Lung (tissue), 12 donors: ENCODE data around the gene SMCO3. TPM values are rescaled to one million over a fixed set of nuclear protein-coding genes. Genes with fewer than 3 reads are reported as not detected.

Experiments used
- ATAC-seq: fragments of 200-7000 bp; cut with Tn5 transposase; one replicate; pipeline ENCODE4 v1.9.1; 2020; ENCODE audit warnings: moderate number of reproducible peaks; ENCODE audit not compliant: insufficient read depth, low FRiP score
- DNase-seq, 3 donors: peaks; one replicate each; pipeline ENCODE4 v3.0.0-alpha.2; 2013 to 2017
- H3K27ac ChIP-seq, 2 donors: one replicate each; pipeline ENCODE4 v1.5.1; 2013; ENCODE audit warnings: mild to moderate bottlenecking in 2 of 2, moderate library complexity in 2 of 2, control low read depth in 1 of 2, inconsistent platforms in 1 of 2, low read depth in 1 of 2, low read length in 1 of 2
- H3K27me3 ChIP-seq, 3 donors: one replicate each; pipeline ENCODE4 v1.5.1; 2013; ENCODE audit warnings: low read length in 2 of 3; ENCODE audit not compliant: control insufficient read depth in 3 of 3, insufficient read depth in 3 of 3
- H3K36me3 ChIP-seq, 4 donors: one replicate each; pipeline ENCODE4 v1.5.1; 2013; ENCODE audit warnings: low read length in 4 of 4, mild to moderate bottlenecking in 1 of 4, moderate library complexity in 1 of 4; ENCODE audit not compliant: control insufficient read depth in 4 of 4, insufficient read depth in 4 of 4
- H3K4me1 ChIP-seq, 5 donors: one replicate each; pipeline ENCODE4 v1.5.1; 2013; ENCODE audit warnings: low read length in 5 of 5, mild to moderate bottlenecking in 2 of 5, moderate library complexity in 1 of 5; ENCODE audit not compliant: control insufficient read depth in 5 of 5, insufficient read depth in 5 of 5
- H3K4me3 ChIP-seq: one replicate; pipeline ENCODE4 v1.5.1; 2013; ENCODE audit warnings: mild to moderate bottlenecking, control low read depth, moderate library complexity
- H3K9ac ChIP-seq, 2 donors: one replicate each; pipeline ENCODE4 v1.5.1; 2013; ENCODE audit warnings: low read length in 2 of 2, control low read depth in 1 of 2; ENCODE audit not compliant: insufficient read depth in 1 of 2
- H3K9me3 ChIP-seq, 4 donors: one replicate each; pipeline ENCODE4 v1.5.1; 2013; ENCODE audit warnings: low read length in 3 of 4, mild to moderate bottlenecking in 1 of 4, moderate library complexity in 1 of 4; ENCODE audit not compliant: control insufficient read depth in 4 of 4, insufficient read depth in 3 of 4
- CTCF ChIP-seq: IDR thresholded peaks from 2 replicates; pipeline ENCODE4 v1.5.1; 2012; ENCODE audit warnings: mild to moderate bottlenecking; ENCODE audit errors: control extremely low read depth, extremely low read depth
- WGBS, 2 donors: extraction: QIAGEN DNeasy Blood & Tissue Kit; methylation state at CpG; one replicate each; pipeline ENCODE4 v1.1.7; 2013; 5-methylcytosine and 5-hydroxymethylcytosine counted together
- polyA plus RNA-seq, 2 donors: library from polyadenylated mRNA; stranded (reverse); fragments of 200-250 nt; gene quantifications; one replicate each; pipeline ENCODE4 v1.2.1, GENCODE V29; 2013
- total RNA-seq, 2 donors: library from RNA; depleted of rRNA in 1 of 2; stranded (reverse); fragments of >200 nt in 1 of 2; gene quantifications; one replicate each; pipeline ENCODE4 v1.2.1, GENCODE V29; 2014 to 2021
- donor health status: control.
- donor health status: control.
- donor health status: Bipolar disorder and iron deficiency.
- donor health status: healthy.
- donor health status: DM: yes; HTN: yes; CAD: no.

SMCO3 gene
- total and polyA plus RNA-seq, 4 donors: 0.27 to 1.3 (median 0.70) TPM

- no peak overlapping the region for H3K4me3 ChIP-seq
- H3K27me3 ChIP-seq: peaks cover 0 to 2% (median 0%) of the 10 kb centered on the region in 3 donors
- 73 to 87% methylated on average over 7 of the region's 7 CpGs for WGBS, 2 donors
- no peak overlapping the region for H3K9ac ChIP-seq
- peak; percentile 69 for ATAC-seq
- TF ChIP-seq CTCF: no peak
- DNase-seq: no peak
- no peaks in the 10 kb centered on the region for H3K9me3 ChIP-seq
- peaks cover 0 to 19% (median under 1%) of the 10 kb centered on the region in 5 donors for H3K4me1 ChIP-seq
- H3K27ac ChIP-seq: peak overlapping the region; percentile 57 to 73
- H3K36me3 ChIP-seq: peaks cover 0 to 1% (median 0%) of the 10 kb centered on the region in 4 donors
These were observed 22.6 kb upstream of the SMCO3 start for GRCh38 chr12:14836336-14837210.

GRCh38 chr12:14834509-14834908, 20.5 kb upstream of the SMCO3 start:
- no peak for DNase-seq
- Histone ChIP-seq H3K9ac (no peak overlapping the region), H3K4me3 (no peak overlapping the region), H3K27me3 (peaks cover 0 to 2% (median 0%) of the 10 kb centered on the region in 3 donors), H3K9me3 (no peaks in the 10 kb centered on the region), H3K27ac (no peak overlapping the region), H3K4me1 (peaks cover 0 to 17% (median 0%) of the 10 kb centered on the region in 5 donors), H3K36me3 (no peaks in the 10 kb centered on the region)
- no peak for ATAC-seq
- no peak for TF ChIP-seq CTCF

- WGBS, 2 donors: 33 to 77% methylated on average over 1 of the region's 1 CpG
- H3K4me1 ChIP-seq: peaks cover 0 to 17% (median 0%) of the 10 kb centered on the region in 5 donors
- no peak for DNase-seq
- H3K36me3 ChIP-seq: no peaks in the 10 kb centered on the region
- no peaks in the 10 kb centered on the region for H3K9me3 ChIP-seq
- no peak for ATAC-seq
- no peak for TF ChIP-seq CTCF
- no peak overlapping the region for H3K9ac ChIP-seq
- peaks cover 0 to 2% (median 0%) of the 10 kb centered on the region in 3 donors for H3K27me3 ChIP-seq
- H3K27ac ChIP-seq: no peak overlapping the region
- H3K4me3 ChIP-seq: no peak overlapping the region
These were observed 20.0 kb upstream of the SMCO3 start for GRCh38 chr12:14833952-14834351.
